HFFc6 (cell line): ENCODE data around the gene CCDC142. TPM values are rescaled to one million over a fixed set of nuclear protein-coding genes. Genes with fewer than 3 reads are reported as not detected.
A peak's percentile ranks its signal among the peaks of the same experiment; 100 is the strongest.

Experiments
- DNase-seq: peaks from one replicate; pipeline ENCODE4 v3.0.0-alpha.2; 2018
- H3K27ac Mint-ChIP-seq: 2 replicates; pipeline ENCODE4 v1.8.0; 2020; ENCODE audit warnings: mild to moderate bottlenecking, mixed read lengths
- H3K27me3 Mint-ChIP-seq: 2 replicates; pipeline ENCODE4 v1.8.0; 2021; ENCODE audit warnings: mild to moderate bottlenecking, moderate library complexity, mixed read lengths; ENCODE audit not compliant: insufficient read depth
- H3K36me3 Mint-ChIP-seq: 2 replicates; pipeline ENCODE4 v1.8.0; 2021; ENCODE audit warnings: low read depth, mixed read lengths
- H3K4me1 Mint-ChIP-seq: 2 replicates; pipeline ENCODE4 v1.8.0; 2020; ENCODE audit warnings: low read depth, mixed read lengths
- H3K4me3 Mint-ChIP-seq: 2 replicates; pipeline ENCODE4 v1.8.0; 2020; ENCODE audit warnings: mild to moderate bottlenecking, moderate library complexity, mixed read lengths
- H3K9me3 Mint-ChIP-seq: 2 replicates; pipeline ENCODE4 v1.8.0; 2020; ENCODE audit warnings: mild to moderate bottlenecking, mixed read lengths
- total RNA-seq, 6 experiments: library from RNA; stranded (reverse); fragmentation: NEBNext Ultra II Directional; extraction: Animal tissue kit (Norgen Biotek cat#: 25700); gene quantifications; 2 replicates in 1 of 6; 3 replicates in 5 of 6; pipeline ENCODE4 v1.2.3, GENCODE V29; 2021
- TF ChIP-seq, protein P1 (sequence below): fragments of 200-600 bp; sonication (generic); IDR thresholded peaks from 2 replicates; pipeline ENCODE4 v1.5.0; 2021; ENCODE audit warnings: antibody characterized with exemption, mild to moderate bottlenecking

CCDC142 gene
- total RNA-seq, 6 experiments from 2014 or later = 8.5 to 11.1 (median 10.2) TPM

DNA sequence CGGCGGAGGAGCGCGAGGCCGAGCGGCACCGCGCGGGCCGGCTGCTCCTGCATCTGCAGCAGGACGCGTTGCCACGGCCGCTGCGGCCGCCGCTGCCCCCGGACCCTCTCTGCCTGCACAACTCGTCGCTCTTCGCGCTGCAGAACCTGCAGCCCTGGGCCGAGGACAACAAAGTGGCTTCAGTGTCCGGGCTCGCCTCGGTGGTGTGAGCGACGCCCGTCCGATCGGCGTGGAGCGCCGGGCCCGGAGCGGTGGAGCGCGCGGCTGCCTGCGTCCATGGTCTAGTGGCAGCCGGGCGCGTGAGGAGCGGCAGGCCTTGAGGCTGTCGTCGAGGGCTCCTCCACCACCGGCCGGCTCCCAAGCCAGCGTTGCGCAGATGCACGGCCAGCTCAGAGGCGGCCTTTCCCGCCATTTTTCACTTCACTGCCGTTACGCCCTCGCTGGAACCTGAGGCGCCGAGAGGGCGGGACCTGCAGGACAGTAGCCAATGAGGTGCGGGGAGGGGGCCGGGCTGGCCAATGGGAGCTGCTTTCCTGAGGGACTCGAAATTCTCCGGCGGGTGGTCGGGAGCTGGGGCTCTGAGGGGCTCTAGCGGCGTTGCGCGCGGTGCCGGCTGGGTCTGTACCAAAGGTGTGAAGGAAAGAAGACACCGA, 33.3 kb upstream of the CCDC142 start:
- Mint-ChIP-seq H3K4me1 (peaks cover 7% of the 10 kb centered on the region), H3K27ac (no peak overlapping the region), H3K4me3 (no peak overlapping the region), H3K9me3 (no peaks in the 10 kb centered on the region), H3K36me3 (peaks cover 5% of the 10 kb centered on the region; the same call in 1 of the 2 replicates), H3K27me3 (peaks cover 55% of the 10 kb centered on the region)
- no peak for DNase-seq
- TF ChIP-seq, protein P1, sequence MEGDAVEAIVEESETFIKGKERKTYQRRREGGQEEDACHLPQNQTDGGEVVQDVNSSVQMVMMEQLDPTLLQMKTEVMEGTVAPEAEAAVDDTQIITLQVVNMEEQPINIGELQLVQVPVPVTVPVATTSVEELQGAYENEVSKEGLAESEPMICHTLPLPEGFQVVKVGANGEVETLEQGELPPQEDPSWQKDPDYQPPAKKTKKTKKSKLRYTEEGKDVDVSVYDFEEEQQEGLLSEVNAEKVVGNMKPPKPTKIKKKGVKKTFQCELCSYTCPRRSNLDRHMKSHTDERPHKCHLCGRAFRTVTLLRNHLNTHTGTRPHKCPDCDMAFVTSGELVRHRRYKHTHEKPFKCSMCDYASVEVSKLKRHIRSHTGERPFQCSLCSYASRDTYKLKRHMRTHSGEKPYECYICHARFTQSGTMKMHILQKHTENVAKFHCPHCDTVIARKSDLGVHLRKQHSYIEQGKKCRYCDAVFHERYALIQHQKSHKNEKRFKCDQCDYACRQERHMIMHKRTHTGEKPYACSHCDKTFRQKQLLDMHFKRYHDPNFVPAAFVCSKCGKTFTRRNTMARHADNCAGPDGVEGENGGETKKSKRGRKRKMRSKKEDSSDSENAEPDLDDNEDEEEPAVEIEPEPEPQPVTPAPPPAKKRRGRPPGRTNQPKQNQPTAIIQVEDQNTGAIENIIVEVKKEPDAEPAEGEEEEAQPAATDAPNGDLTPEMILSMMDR = no peak

DNA sequence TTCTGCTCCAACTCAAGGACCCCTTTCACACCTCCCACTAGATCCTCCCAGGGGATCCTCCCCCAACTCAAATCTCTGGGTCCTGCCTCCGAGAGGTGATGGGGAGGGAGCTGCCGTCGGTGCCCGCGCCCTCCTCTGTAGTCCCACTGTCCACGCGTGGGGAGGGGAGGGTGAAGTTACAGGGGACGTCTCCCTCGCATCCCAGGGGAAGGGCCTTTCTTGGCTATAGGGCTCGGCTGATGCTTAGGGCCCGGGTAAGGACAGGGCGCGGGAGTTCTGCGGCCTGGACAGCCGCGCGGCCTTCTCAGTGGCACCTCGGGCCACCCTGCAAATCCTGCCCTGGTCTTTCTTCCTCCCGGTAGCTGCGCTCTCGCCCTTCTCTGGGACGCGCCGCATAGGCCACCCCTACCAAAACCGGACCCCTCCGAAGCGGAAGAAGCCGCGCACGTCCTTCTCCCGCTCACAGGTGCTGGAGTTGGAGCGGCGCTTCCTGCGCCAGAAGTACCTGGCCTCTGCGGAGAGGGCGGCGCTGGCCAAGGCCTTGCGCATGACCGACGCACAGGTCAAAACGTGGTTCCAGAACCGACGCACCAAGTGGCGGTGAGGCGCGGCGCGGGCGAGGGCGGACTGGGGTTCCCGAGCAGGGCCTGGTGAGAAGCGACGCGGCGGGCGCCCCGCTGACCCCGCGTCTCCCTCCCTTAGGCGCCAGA, 32.6 kb upstream of the CCDC142 start:
- Mint-ChIP-seq H3K27ac (no peak overlapping the region), H3K4me3 (no peak overlapping the region), H3K4me1 (peaks cover 12% of the 10 kb centered on the region), H3K27me3 (peaks cover 52% of the 10 kb centered on the region), H3K36me3 (peaks cover 5% of the 10 kb centered on the region; the same call in 1 of the 2 replicates), H3K9me3 (no peaks in the 10 kb centered on the region)
- TF ChIP-seq, protein P1 = no peak
- DNase-seq = no peak

DNA sequence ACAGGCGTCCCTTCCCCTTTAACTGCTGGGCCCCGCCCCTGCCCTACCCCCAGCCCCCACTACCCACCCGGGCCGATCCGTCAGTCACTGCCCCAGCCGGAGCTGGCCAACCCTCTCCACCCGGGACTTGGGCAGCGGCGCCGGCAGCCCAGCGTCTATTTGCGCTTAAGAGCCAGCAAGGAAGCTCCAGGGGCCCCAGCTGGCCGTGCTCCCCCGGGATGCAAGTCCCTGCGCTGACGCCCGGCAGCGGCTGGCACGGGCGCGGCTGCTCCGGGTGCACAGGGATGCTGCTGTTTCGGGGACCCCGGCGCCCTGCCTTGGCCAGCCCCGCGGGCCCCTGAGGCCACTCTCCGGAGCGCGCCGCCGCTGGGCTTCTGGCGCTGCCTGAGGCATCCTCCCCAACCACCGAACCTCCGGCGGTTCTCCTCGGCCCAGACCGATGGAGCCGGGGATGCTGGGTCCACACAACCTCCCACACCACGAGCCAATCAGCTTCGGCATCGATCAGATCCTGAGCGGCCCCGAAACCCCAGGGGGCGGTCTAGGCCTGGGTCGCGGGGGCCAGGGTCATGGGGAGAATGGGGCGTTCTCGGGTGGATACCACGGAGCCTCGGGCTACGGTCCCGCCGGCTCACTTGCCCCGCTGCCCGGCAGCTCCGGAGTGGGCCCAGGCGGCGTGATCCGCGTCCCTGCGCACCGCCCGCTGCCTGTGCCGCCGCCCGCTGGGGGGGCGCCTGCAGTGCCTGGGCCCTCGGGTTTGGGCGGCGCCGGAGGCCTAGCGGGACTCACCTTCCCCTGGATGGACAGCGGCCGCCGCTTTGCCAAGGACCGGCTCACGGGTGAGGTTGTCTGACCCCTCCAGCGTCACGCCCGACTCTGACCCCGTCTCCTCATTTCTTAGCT, 31.8 kb upstream of the CCDC142 start, which contains the start of gene TLX2:
TSS of gene TLX2 (plus strand) at position 83 of the 903 bp plus-strand sequence. CDS start at position 440, 357 bp downstream.
- DNase-seq = no peak
- H3K27me3 Mint-ChIP-seq = peaks cover 46% of the 10 kb centered on the region
- H3K9me3 Mint-ChIP-seq = no peaks in the 10 kb centered on the region
- peaks cover 15% of the 10 kb centered on the region for H3K4me1 Mint-ChIP-seq
- TF ChIP-seq, protein P1 = no peak
- H3K36me3 Mint-ChIP-seq = peaks cover 5% of the 10 kb centered on the region; the same call in 1 of the 2 replicates
- peak within 1 kb of the TSS; percentile 38; the same call in 1 of the 2 replicates for H3K4me3 Mint-ChIP-seq
- no peak within 1 kb of the TSS for H3K27ac Mint-ChIP-seq

DNA sequence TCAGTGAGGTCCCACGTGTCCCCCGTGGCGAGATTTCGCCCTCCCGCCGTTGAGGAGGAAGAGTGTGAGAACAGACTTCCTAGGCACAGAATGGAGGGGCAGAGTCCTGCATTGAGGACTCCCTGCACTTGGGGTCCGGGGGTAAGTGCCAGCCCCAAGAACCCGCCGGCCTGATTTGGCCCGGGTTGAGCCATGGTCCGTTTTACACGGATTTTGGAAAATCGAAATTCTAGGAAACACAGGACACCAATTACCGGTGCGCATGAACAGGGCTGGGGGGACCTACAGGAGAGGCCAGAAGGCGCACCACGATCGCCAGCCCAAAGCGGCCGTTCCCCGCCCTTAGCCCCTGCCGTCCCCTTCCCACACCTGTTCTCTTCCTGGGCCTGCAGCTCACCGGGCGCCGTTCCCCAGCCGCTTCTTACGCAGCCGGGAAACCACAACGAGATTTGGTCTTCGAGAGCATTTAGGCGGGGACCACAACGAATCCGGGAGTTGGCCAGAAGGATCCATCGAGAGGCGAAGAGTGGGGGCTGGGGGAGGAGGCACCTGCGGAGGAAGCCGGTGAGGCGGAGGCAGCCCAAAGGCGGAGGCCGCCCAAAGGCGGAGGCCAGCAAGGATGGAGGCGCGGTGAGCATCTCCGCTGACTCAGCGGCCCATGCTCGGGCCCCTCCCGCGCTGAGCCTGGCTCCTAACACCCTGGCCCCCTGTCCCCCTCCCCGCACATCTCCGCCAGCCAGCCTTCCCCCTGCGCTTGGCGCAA, 31.0 kb upstream of the CCDC142 start:
- no peak for DNase-seq
- Mint-ChIP-seq H3K4me1 (peaks cover 17% of the 10 kb centered on the region), H3K27me3 (peaks cover 42% of the 10 kb centered on the region), H3K36me3 (peaks cover 5% of the 10 kb centered on the region; the same call in 1 of the 2 replicates), H3K27ac (no peak overlapping the region), H3K9me3 (no peaks in the 10 kb centered on the region), H3K4me3 (peak overlapping the region; percentile 38; the same call in 1 of the 2 replicates)
- TF ChIP-seq, protein P1 = no peak
